Duodenal mucosa (tissue), 2 donors: ENCODE measurements around the gene GTPBP2.

Experiments used
- H3K27ac ChIP-seq: one replicate; pipeline ENCODE4 v1.7.0; 2013; ENCODE audit warnings: low read depth, low read length
- H3K27me3 ChIP-seq, 2 donors: one replicate each; pipeline ENCODE4 v1.7.0; 2013; ENCODE audit warnings: low read length in 2 of 2, control low read depth in 1 of 2; ENCODE audit not compliant: insufficient read depth in 2 of 2, control insufficient read depth in 1 of 2
- H3K36me3 ChIP-seq, 2 donors: one replicate each; pipeline ENCODE4 v1.7.0; 2013; ENCODE audit warnings: low read length in 2 of 2, control low read depth in 1 of 2; ENCODE audit not compliant: insufficient read depth in 2 of 2, control insufficient read depth in 1 of 2
- H3K4me1 ChIP-seq, 2 donors: one replicate each; pipeline ENCODE4 v1.7.0; 2013; ENCODE audit warnings: low read length in 2 of 2, control low read depth in 1 of 2; ENCODE audit not compliant: insufficient read depth in 2 of 2, control insufficient read depth in 1 of 2
- H3K4me3 ChIP-seq, 2 donors: one replicate each; pipeline ENCODE4 v1.7.0; 2013; ENCODE audit warnings: low read length in 2 of 2, low read depth in 1 of 2
- H3K9ac ChIP-seq, 2 donors: one replicate each; pipeline ENCODE4 v1.7.0; 2013; ENCODE audit warnings: low read length in 2 of 2, low read depth in 1 of 2
- H3K9me3 ChIP-seq, 2 donors: one replicate each; pipeline ENCODE4 v1.7.0; 2013; ENCODE audit warnings: low read length in 2 of 2, control low read depth in 1 of 2; ENCODE audit not compliant: control insufficient read depth in 1 of 2

GTPBP2 gene, protein sequence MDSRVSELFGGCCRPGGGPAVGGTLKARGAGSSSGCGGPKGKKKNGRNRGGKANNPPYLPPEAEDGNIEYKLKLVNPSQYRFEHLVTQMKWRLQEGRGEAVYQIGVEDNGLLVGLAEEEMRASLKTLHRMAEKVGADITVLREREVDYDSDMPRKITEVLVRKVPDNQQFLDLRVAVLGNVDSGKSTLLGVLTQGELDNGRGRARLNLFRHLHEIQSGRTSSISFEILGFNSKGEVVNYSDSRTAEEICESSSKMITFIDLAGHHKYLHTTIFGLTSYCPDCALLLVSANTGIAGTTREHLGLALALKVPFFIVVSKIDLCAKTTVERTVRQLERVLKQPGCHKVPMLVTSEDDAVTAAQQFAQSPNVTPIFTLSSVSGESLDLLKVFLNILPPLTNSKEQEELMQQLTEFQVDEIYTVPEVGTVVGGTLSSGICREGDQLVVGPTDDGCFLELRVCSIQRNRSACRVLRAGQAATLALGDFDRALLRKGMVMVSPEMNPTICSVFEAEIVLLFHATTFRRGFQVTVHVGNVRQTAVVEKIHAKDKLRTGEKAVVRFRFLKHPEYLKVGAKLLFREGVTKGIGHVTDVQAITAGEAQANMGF

GRCh38 chr6:43629104-43629504, at the start of gene GTPBP2:
Gene GTPBP2, minus strand, starts transcription at chr6:43629264. Its CDS starts 102 bp downstream, at chr6:43629162.
- Histone ChIP-seq H3K36me3 (peaks cover 21 to 24% of the 10 kb centered on the region in 2 donors), H3K27ac (peak within 1 kb of the TSS; percentile 98), H3K27me3 (no peaks in the 10 kb centered on the region), H3K4me3 (peak within 1 kb of the TSS; percentile 91 to 99), H3K4me1 (peaks cover 14 to 27% of the 10 kb centered on the region in 2 donors), H3K9ac (peak within 1 kb of the TSS; percentile 94 to 95), H3K9me3 (no peaks in the 10 kb centered on the region)

GRCh38 chr6:43678341-43678740, 49.3 kb upstream of the GTPBP2 start:
- Histone ChIP-seq H3K4me1 (peaks cover 20 to 26% of the 10 kb centered on the region in 2 donors), H3K27me3 (no peaks in the 10 kb centered on the region), H3K9ac (no peak overlapping the region), H3K27ac (no peak overlapping the region), H3K36me3 (peaks cover 52 to 74% of the 10 kb centered on the region in 2 donors), H3K4me3 (no peak overlapping the region), H3K9me3 (no peaks in the 10 kb centered on the region)

GRCh38 chr6:43677759-43678158, 48.7 kb upstream of the GTPBP2 start:
- Histone ChIP-seq H3K4me1 (peaks cover 20% of the 10 kb centered on the region in 2 donors), H3K4me3 (no peak overlapping the region), H3K36me3 (peaks cover 54 to 77% of the 10 kb centered on the region in 2 donors), H3K27ac (no peak overlapping the region), H3K9ac (no peak overlapping the region), H3K27me3 (no peaks in the 10 kb centered on the region), H3K9me3 (no peaks in the 10 kb centered on the region)

DNA sequence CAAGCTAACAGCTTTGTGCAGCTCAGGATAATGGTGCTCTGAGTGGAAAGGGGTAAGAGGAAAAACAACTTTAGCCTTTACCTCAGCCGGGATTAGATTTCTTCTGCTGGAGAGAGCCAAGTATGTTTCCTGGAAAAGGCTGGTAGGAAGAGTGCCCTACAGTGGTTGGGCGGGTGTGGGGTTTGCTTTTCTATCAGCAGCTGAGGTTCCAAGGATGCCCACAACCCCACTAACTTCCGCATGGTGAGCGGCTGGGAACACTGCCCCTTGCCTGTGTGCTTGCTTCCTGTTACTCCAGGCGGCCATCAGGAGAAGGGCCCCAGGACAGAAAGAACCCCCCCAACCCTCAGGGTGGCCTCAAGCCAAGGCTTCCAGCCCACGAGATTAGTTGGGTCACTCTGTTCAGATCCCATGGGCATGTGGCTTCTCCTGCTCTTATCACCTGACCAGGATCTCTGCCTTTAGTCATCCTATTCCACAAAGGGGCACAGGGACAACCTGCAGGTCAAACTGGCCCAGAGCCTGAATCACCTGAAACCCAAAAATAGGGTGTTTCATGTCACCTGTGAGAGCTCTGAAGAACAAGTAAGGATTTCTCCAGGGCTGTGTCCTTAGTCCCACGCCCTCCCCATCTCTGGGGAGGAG, 48.0 kb upstream of the GTPBP2 start:
- H3K9ac ChIP-seq: no peak overlapping the region
- H3K27me3 ChIP-seq: no peaks in the 10 kb centered on the region
- H3K4me3 ChIP-seq: no peak overlapping the region
- peaks cover 55 to 79% of the 10 kb centered on the region in 2 donors for H3K36me3 ChIP-seq
- no peaks in the 10 kb centered on the region for H3K9me3 ChIP-seq
- H3K27ac ChIP-seq: no peak overlapping the region
- H3K4me1 ChIP-seq: peaks cover 13 to 14% of the 10 kb centered on the region in 2 donors

GRCh38 chr6:43674921-43675320, 45.9 kb upstream of the GTPBP2 start:
- H3K4me3 ChIP-seq: no peak overlapping the region
- no peaks in the 10 kb centered on the region for H3K27me3 ChIP-seq
- H3K9ac ChIP-seq: no peak overlapping the region
- no peak overlapping the region for H3K27ac ChIP-seq
- peaks cover 0 to 4% of the 10 kb centered on the region in 2 donors for H3K4me1 ChIP-seq
- H3K9me3 ChIP-seq: no peaks in the 10 kb centered on the region
- H3K36me3 ChIP-seq: peaks cover 69 to 88% of the 10 kb centered on the region in 2 donors

GRCh38 chr6:43674291-43674690, 45.2 kb upstream of the GTPBP2 start:
- H3K9me3 ChIP-seq: no peaks in the 10 kb centered on the region
- no peaks in the 10 kb centered on the region for H3K27me3 ChIP-seq
- no peak overlapping the region for H3K27ac ChIP-seq
- H3K9ac ChIP-seq: no peak overlapping the region
- H3K4me3 ChIP-seq: no peak overlapping the region
- H3K36me3 ChIP-seq: peaks cover 67 to 83% of the 10 kb centered on the region in 2 donors
- H3K4me1 ChIP-seq: peaks cover 0 to 10% of the 10 kb centered on the region in 2 donors

DNA sequence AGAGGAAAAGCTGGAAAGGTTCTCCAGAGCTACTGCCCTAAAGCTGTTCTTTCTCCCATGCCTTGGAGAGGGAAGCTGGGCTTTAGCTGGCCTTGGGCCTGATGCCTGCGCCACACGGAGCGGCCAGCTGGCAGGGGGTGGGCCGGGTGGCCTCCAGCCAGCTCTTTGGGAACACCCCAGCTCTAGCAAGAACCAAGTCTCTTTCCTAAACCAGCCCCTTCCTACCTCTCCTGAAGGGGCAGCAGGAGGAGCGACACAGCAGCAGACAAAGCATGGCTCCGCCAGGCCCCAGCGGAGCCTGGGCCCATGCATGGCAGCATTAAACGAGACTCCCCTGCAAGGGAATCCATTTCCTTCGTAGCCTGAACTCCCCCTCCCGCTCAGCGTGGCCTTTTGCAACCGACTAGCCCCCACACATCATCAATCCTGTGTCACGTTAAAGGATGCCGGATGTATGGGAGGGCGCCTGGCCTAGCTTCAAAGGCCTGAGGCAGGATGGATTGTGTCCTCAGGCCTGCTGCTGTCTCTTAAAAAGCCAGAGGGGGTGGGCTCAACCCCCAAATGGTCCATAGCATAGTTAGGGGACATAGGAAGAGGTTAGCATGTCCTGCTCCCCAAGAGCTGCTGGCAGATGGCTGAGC, 44.5 kb upstream of the GTPBP2 start:
- Histone ChIP-seq H3K9ac (no peak overlapping the region), H3K4me1 (peaks cover 4 to 16% of the 10 kb centered on the region in 2 donors), H3K9me3 (no peaks in the 10 kb centered on the region), H3K27ac (no peak overlapping the region), H3K36me3 (peaks cover 67 to 76% of the 10 kb centered on the region in 2 donors), H3K27me3 (no peaks in the 10 kb centered on the region), H3K4me3 (no peak overlapping the region)

- Histone ChIP-seq H3K9me3 (no peaks in the 10 kb centered on the region), H3K27ac (no peak overlapping the region)
These were observed 43.0 kb upstream of the GTPBP2 start for GRCh38 chr6:43671801-43672690.

GRCh38 chr6:43671011-43671800, 42.1 kb upstream of the GTPBP2 start:
- Histone ChIP-seq H3K4me3 (no peak overlapping the region), H3K36me3 (peaks cover 43 to 52% of the 10 kb centered on the region in 2 donors), H3K9ac (no peak overlapping the region), H3K4me1 (peaks cover 21 to 34% of the 10 kb centered on the region in 2 donors), H3K9me3 (no peaks in the 10 kb centered on the region), H3K27ac (no peak overlapping the region), H3K27me3 (no peaks in the 10 kb centered on the region)

More at GRCh38 chr6:43671801-43672690, 43.0 kb upstream of the GTPBP2 start:
- H3K27me3 ChIP-seq: no peaks in the 10 kb centered on the region
- peaks cover 52 to 61% of the 10 kb centered on the region in 2 donors for H3K36me3 ChIP-seq
- peaks cover 18 to 31% of the 10 kb centered on the region in 2 donors for H3K4me1 ChIP-seq
- no peak overlapping the region for H3K9ac ChIP-seq
- H3K4me3 ChIP-seq: no peak overlapping the region
